ENCODE results near the gene STAG1. TPM values are rescaled to one million over a fixed set of nuclear protein-coding genes. Genes with fewer than 3 reads are reported as not detected.
"Not testable (repeated sequence)": the region's sequence is repeated elsewhere in the genome, so short reads cannot be mapped to it uniquely, and the experiment has no call there.

The STAG1 gene
- total RNA-seq, 1 donor from 2014 or later: 44.7 TPM

GRCh38 chr3:136745916-136746315 is 6.3 kb downstream of the STAG1 start:
- TF ChIP-seq POLR2A (IDR thresholded peaks at IDR 0.05) (no peak), CTCF (IDR thresholded peaks at IDR 0.05) (no peak), POLR2AphosphoS5 (IDR thresholded peaks at IDR 0.05; ENCODE audit: insufficient read depth in 1 of 2, low read depth in 1 of 2) (no peak)
- no peak for DNase-seq (ENCODE audit: extremely low spot score in 2 of 2)
- intact Hi-C loops (cut with DNase I): no loop called here
- H3K4me3 ChIP-seq: no peak overlapping the region
- no peaks in the 10 kb centered on the region for H3K9me3 ChIP-seq
- peaks cover 55% of the 10 kb centered on the region for H3K4me1 ChIP-seq
- no peak overlapping the region for H3K27ac ChIP-seq
- H3K36me3 ChIP-seq: no peaks in the 10 kb centered on the region
- H3K27me3 ChIP-seq: no peaks in the 10 kb centered on the region

- Histone ChIP-seq H3K9me3 (no peaks in the 10 kb centered on the region), H3K27ac (no peak overlapping the region), H3K27me3 (no peaks in the 10 kb centered on the region), H3K36me3 (no peaks in the 10 kb centered on the region), H3K4me1 (peaks cover 35% of the 10 kb centered on the region), H3K4me3 (no peak overlapping the region)
- intact Hi-C loops (cut with DNase I): no loop called here
- TF ChIP-seq POLR2AphosphoS5 (IDR thresholded peaks at IDR 0.05; ENCODE audit: insufficient read depth in 1 of 2, low read depth in 1 of 2): no peak
- no peak for TF ChIP-seq POLR2A (IDR thresholded peaks at IDR 0.05)
- no peak for DNase-seq (ENCODE audit: extremely low spot score in 2 of 2)
Observed at GRCh38 chr3:136741063-136741462, 11.1 kb downstream of the STAG1 start.

GRCh38 chr3:136740351-136740958 is 11.7 kb downstream of the STAG1 start:
- DNase-seq (ENCODE audit: extremely low spot score in 2 of 2): no peak
- Histone ChIP-seq H3K27me3 (no peaks in the 10 kb centered on the region), H3K4me1 (peaks cover 37% of the 10 kb centered on the region), H3K4me3 (no peak overlapping the region), H3K9me3 (no peaks in the 10 kb centered on the region), H3K27ac (no peak overlapping the region), H3K36me3 (no peaks in the 10 kb centered on the region)
- intact Hi-C loops (cut with DNase I): no loop called here
- no peak for TF ChIP-seq POLR2AphosphoS5 (IDR thresholded peaks at IDR 0.05; ENCODE audit: insufficient read depth in 1 of 2, low read depth in 1 of 2)
- TF ChIP-seq POLR2A (IDR thresholded peaks at IDR 0.05): no peak
- TF ChIP-seq CTCF (IDR thresholded peaks at IDR 0.05): no peak

- H3K4me3 ChIP-seq; DNase-seq (ENCODE audit: extremely low spot score in 2 of 2); H3K9me3 ChIP-seq; intact Hi-C loops (cut with DNase I); H3K36me3 ChIP-seq; H3K27ac ChIP-seq; H3K27me3 ChIP-seq: not testable (repeated sequence)
- peaks cover 44% of the 10 kb centered on the region for H3K4me1 ChIP-seq
Observed at GRCh38 chr3:136736950-136737349, 15.2 kb downstream of the STAG1 start.

- no peak overlapping the region for H3K27ac ChIP-seq
- H3K9me3 ChIP-seq: no peaks in the 10 kb centered on the region
- no peak for TF ChIP-seq POLR2A (IDR thresholded peaks at IDR 0.05)
- TF ChIP-seq CTCF (IDR thresholded peaks at IDR 0.05): no peak
- no peak for TF ChIP-seq POLR2AphosphoS5 (IDR thresholded peaks at IDR 0.05; ENCODE audit: insufficient read depth in 1 of 2, low read depth in 1 of 2)
- peaks cover 57% of the 10 kb centered on the region for H3K4me1 ChIP-seq
- H3K4me3 ChIP-seq: no peak overlapping the region
- H3K36me3 ChIP-seq: no peaks in the 10 kb centered on the region
- intact Hi-C loops (cut with DNase I): no loop called here
- no peak for DNase-seq (ENCODE audit: extremely low spot score in 2 of 2)
- no peaks in the 10 kb centered on the region for H3K27me3 ChIP-seq
Observed at GRCh38 chr3:136735103-136735502, 17.1 kb downstream of the STAG1 start.

GRCh38 chr3:136734382-136735070 is 17.7 kb downstream of the STAG1 start:
- H3K4me3 ChIP-seq: no peak overlapping the region
- DNase-seq (ENCODE audit: extremely low spot score in 2 of 2): no peak
- H3K36me3 ChIP-seq: no peaks in the 10 kb centered on the region
- no peak for TF ChIP-seq CTCF (IDR thresholded peaks at IDR 0.05)
- no peaks in the 10 kb centered on the region for H3K9me3 ChIP-seq
- H3K27me3 ChIP-seq: no peaks in the 10 kb centered on the region
- intact Hi-C loops (cut with DNase I): no loop called here
- H3K27ac ChIP-seq: no peak overlapping the region
- H3K4me1 ChIP-seq: peaks cover 60% of the 10 kb centered on the region

All from vagina (tissue), 2 donors.